Neural cell (in vitro differentiated cells): ENCODE data around the gene TSPAN18. TPM values are rescaled to one million over a fixed set of nuclear protein-coding genes. Genes with fewer than 3 reads are reported as not detected.
A peak's percentile ranks its signal among the peaks of the same experiment; 100 is the strongest.

Experiments
- H2AFZ ChIP-seq: fragments of 200-600, 300-800 bp; sonication (generic), shearing (Covaris generic); 2 replicates; pipeline ENCODE4 v1.6.0; 2014; ENCODE audit warnings: low read depth, mild to moderate bottlenecking, antibody characterized with exemption, low read length, moderate library complexity
- H3F3A ChIP-seq: fragments of 200-600 bp; shearing (Covaris generic); 2 replicates; pipeline ENCODE4 v1.6.1; 2016; ENCODE audit warnings: mild to moderate bottlenecking, moderate library complexity, mixed read lengths, antibody characterized with exemption, low read length; ENCODE audit not compliant: insufficient read depth, poor library complexity, severe bottlenecking
- H3K27ac ChIP-seq: fragments of 200-600, 300-800 bp; sonication (generic), shearing (Covaris generic); 2 replicates; pipeline ENCODE4 v1.5.1; 2014; ENCODE audit warnings: mild to moderate bottlenecking, low read length, moderate library complexity
- H3K27me3 ChIP-seq: fragments of 300-800, 200-600 bp; sonication (generic), shearing (Covaris generic); 2 replicates; pipeline ENCODE4 v1.6.0; 2014; ENCODE audit warnings: mild to moderate bottlenecking, low read depth, low read length, moderate library complexity; ENCODE audit not compliant: insufficient read depth
- H3K36me3 ChIP-seq: fragments of 300-800, 200-600 bp; sonication (generic), shearing (Covaris generic); 2 replicates; pipeline ENCODE4 v1.5.1; 2014; ENCODE audit warnings: mild to moderate bottlenecking, antibody characterized with exemption, low read length, moderate library complexity; ENCODE audit not compliant: insufficient read depth
- H3K4me2 ChIP-seq: fragments of 300-800, 200-600 bp; sonication (generic), shearing (Covaris generic); 2 replicates; pipeline ENCODE4 v1.6.0; 2014; ENCODE audit warnings: mild to moderate bottlenecking, low read length
- H3K4me3 ChIP-seq: fragments of 300-800, 200-600 bp; sonication (generic), shearing (Covaris generic); 2 replicates; pipeline ENCODE4 v1.5.1; 2014; ENCODE audit warnings: mild to moderate bottlenecking, low read length, moderate library complexity
- H3K79me2 ChIP-seq: fragments of 200-600 bp; shearing (Covaris generic); replicated peaks from 2 replicates; pipeline ENCODE4 v1.6.0; 2014; ENCODE audit warnings: mild to moderate bottlenecking, low read length, moderate library complexity; ENCODE audit not compliant: insufficient read depth
- H3K9ac ChIP-seq: fragments of 300-800, 200-600 bp; sonication (generic), shearing (Covaris generic); 2 replicates; pipeline ENCODE4 v1.6.1; 2016; ENCODE audit warnings: mild to moderate bottlenecking, low read length, mixed read lengths
- H3K9me2 ChIP-seq: fragments of 200-600 bp; shearing (Covaris generic); 2 replicates; pipeline ENCODE4 v1.6.1; 2016; ENCODE audit warnings: mild to moderate bottlenecking, low read length, mixed read lengths; ENCODE audit not compliant: insufficient read depth
- H3K9me3 ChIP-seq: fragments of 200-600, 300-800 bp; sonication (generic), shearing (Covaris generic); 2 replicates; pipeline ENCODE4 v1.6.1; 2016; ENCODE audit warnings: mild to moderate bottlenecking, mixed run types, low read length, moderate library complexity, mixed read lengths
- H4K20me1 ChIP-seq: fragments of 200-600 bp; shearing (Covaris generic); 2 replicates; pipeline ENCODE4 v1.6.1; 2016; ENCODE audit warnings: mild to moderate bottlenecking, mixed run types; ENCODE audit not compliant: insufficient read depth
- EP300 ChIP-seq: fragments of 450-650 bp; conservative IDR thresholded peaks from 2 replicates; pipeline ENCODE4 v1.6.1; 2014; ENCODE audit warnings: antibody characterized with exemption, mild to moderate bottlenecking, moderate library complexity; ENCODE audit not compliant: poor library complexity, severe bottlenecking
- EZH2 ChIP-seq: fragments of 200-600, 300-800 bp; shearing (Covaris generic), sonication (generic); IDR thresholded peaks from 2 replicates; pipeline ENCODE4 v1.6.1; 2014; ENCODE audit warnings: antibody characterized with exemption, low read length, borderline replicate concordance, mild to moderate bottlenecking; ENCODE audit not compliant: insufficient read depth, poor library complexity, severe bottlenecking
- MXI1 ChIP-seq: fragments of 450-650 bp; conservative IDR thresholded peaks from 2 replicates; pipeline ENCODE4 v1.6.1; 2014; ENCODE audit warnings: antibody characterized with exemption, mild to moderate bottlenecking; ENCODE audit not compliant: poor library complexity, severe bottlenecking
- POLR2AphosphoS5 ChIP-seq: IDR thresholded peaks from 2 replicates; pipeline ENCODE4 v1.6.1; 2012
- RAD21 ChIP-seq: fragments of 450-650 bp; conservative IDR thresholded peaks from 2 replicates; pipeline ENCODE4 v1.6.1; 2014; ENCODE audit warnings: antibody characterized with exemption, mild to moderate bottlenecking, moderate library complexity
- REST ChIP-seq: IDR thresholded peaks from 2 replicates; pipeline ENCODE4 v1.6.1; 2012; ENCODE audit warnings: borderline replicate concordance
- SMC3 ChIP-seq: fragments of 450-650 bp; conservative IDR thresholded peaks from 2 replicates; pipeline ENCODE4 v1.6.1; 2014; ENCODE audit warnings: antibody characterized with exemption, mild to moderate bottlenecking, moderate library complexity; ENCODE audit not compliant: poor library complexity
- TAF1 ChIP-seq: IDR thresholded peaks from 2 replicates; pipeline ENCODE4 v1.6.1; 2012; ENCODE audit warnings: low read depth
- polyA plus RNA-seq: library from polyadenylated mRNA; depleted of rRNA; stranded (reverse); fragments of >200 nt; gene quantifications from 2 replicates; pipeline ENCODE4 v1.2.3, GENCODE V29; 2014
- TF ChIP-seq, protein P1 (sequence below): fragments of 450-650 bp; IDR thresholded peaks from 2 replicates; pipeline ENCODE4 v1.5.1; 2014; ENCODE audit warnings: antibody characterized with exemption, mild to moderate bottlenecking, moderate library complexity; ENCODE audit not compliant: poor library complexity, severe bottlenecking

The TSPAN18 gene
- polyA plus RNA-seq, 1 donor from 2014 or later, result 8.4 TPM

DNA sequence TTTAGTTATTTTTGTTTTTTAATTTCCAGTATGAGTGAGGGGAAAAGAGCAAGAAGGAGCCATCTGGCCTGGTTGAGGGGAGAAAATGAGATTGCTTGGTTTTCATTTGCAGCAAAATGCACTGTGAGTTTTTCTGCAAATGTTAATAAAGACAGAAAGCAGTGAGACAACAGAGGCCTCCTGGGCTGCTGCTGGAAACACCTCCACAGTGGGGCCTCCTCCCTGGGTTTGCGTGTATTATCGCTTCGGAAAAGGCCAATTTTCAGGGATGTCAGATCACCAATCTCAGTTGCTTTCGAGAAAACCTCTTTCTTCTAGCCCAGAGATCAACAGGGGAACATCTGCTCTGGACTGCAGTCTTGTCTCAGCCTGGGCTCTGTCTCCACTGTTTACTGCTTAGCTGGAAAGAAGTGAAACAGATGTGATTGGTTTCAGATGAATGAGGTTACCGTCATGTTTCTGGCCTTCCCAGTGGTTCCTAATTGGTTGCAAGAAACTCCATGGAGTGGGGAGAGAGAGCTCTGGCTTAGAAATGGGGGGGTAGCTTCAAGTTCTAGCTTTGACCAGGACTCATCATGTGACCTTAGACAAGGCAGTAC, 17.3 kb downstream of the TSPAN18 start:
- H3K27ac ChIP-seq, result peak overlapping the region; percentile 60
- peak overlapping the region; percentile 3 for H2AFZ ChIP-seq
- no peaks in the 10 kb centered on the region for H3K9me3 ChIP-seq
- no peaks in the 10 kb centered on the region for H4K20me1 ChIP-seq
- H3K9ac ChIP-seq, result peak overlapping the region; percentile 29
- H3K4me2 ChIP-seq, result no peak overlapping the region
- no peaks in the 10 kb centered on the region for H3K9me2 ChIP-seq
- no peaks in the 10 kb centered on the region for H3F3A ChIP-seq
- no peak overlapping the region for H3K4me3 ChIP-seq
- TF ChIP-seq, protein P1, sequence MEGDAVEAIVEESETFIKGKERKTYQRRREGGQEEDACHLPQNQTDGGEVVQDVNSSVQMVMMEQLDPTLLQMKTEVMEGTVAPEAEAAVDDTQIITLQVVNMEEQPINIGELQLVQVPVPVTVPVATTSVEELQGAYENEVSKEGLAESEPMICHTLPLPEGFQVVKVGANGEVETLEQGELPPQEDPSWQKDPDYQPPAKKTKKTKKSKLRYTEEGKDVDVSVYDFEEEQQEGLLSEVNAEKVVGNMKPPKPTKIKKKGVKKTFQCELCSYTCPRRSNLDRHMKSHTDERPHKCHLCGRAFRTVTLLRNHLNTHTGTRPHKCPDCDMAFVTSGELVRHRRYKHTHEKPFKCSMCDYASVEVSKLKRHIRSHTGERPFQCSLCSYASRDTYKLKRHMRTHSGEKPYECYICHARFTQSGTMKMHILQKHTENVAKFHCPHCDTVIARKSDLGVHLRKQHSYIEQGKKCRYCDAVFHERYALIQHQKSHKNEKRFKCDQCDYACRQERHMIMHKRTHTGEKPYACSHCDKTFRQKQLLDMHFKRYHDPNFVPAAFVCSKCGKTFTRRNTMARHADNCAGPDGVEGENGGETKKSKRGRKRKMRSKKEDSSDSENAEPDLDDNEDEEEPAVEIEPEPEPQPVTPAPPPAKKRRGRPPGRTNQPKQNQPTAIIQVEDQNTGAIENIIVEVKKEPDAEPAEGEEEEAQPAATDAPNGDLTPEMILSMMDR, result no peak
- peak; percentile 38 for TF ChIP-seq REST
- H3K27me3 ChIP-seq, result no peaks in the 10 kb centered on the region
- no peaks in the 10 kb centered on the region for H3K36me3 ChIP-seq
- H3K79me2 ChIP-seq, result peaks cover 13% of the 10 kb centered on the region

DNA sequence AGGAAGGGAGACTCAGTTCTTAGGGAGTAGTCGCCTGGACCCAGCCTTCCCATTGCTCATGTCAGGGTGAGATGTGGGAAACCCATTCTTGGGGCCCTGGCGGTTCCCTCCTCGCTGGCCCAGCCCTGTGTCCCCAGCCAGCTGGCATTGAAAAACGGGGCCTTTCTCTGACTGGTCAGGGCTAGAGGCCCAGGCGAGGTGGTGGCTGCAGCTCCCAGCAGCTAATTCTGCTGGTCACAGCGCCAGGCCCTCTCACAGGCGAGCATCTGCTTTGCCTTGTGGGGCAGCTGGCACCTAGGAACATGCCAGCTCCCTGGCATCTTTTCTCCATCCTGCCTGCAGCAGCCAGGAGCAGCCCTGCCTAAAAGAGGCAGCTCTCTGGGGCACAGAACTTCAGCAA, 20.1 kb downstream of the TSPAN18 start:
- no peak for TF ChIP-seq POLR2AphosphoS5
- no peak for TF ChIP-seq RAD21
- TF ChIP-seq, protein P1, result no peak
- no peak for TF ChIP-seq MXI1
- no peak for TF ChIP-seq SMC3
- TF ChIP-seq REST, result no peak
- TF ChIP-seq TAF1, result no peak
- no peak for TF ChIP-seq EP300
- TF ChIP-seq EZH2, result no peak
- H3K36me3 ChIP-seq, result no peaks in the 10 kb centered on the region
- H2AFZ ChIP-seq, result no peak overlapping the region
- H3K4me3 ChIP-seq, result no peak overlapping the region
- H3K9ac ChIP-seq, result no peak overlapping the region
- no peaks in the 10 kb centered on the region for H3F3A ChIP-seq
- H3K9me2 ChIP-seq, result no peaks in the 10 kb centered on the region
- H3K79me2 ChIP-seq, result peaks cover 6% of the 10 kb centered on the region
- H3K4me2 ChIP-seq, result no peak overlapping the region
- H4K20me1 ChIP-seq, result no peaks in the 10 kb centered on the region
- no peaks in the 10 kb centered on the region for H3K27me3 ChIP-seq
- H3K27ac ChIP-seq, result no peak overlapping the region
- no peaks in the 10 kb centered on the region for H3K9me3 ChIP-seq
